Stimulated activated CD4-positive, alpha-beta T cell treated with anti-CD3 and anti-CD28 coated beads, TNF-alpha, amount 100 ng/mL, for 4 hours (primary cell): ENCODE measurements around the gene ASB3.
"Not testable (repeated sequence)": the region's sequence is repeated elsewhere in the genome, so short reads cannot be mapped to it uniquely, and the experiment has no call there.

Experiments
- DNase-seq, 3 experiments: peaks; one replicate each; pipeline ENCODE4 v3.0.0-alpha.2; 2020; ENCODE audit warnings: low read depth in 3 of 3

ASB3 gene

DNA sequence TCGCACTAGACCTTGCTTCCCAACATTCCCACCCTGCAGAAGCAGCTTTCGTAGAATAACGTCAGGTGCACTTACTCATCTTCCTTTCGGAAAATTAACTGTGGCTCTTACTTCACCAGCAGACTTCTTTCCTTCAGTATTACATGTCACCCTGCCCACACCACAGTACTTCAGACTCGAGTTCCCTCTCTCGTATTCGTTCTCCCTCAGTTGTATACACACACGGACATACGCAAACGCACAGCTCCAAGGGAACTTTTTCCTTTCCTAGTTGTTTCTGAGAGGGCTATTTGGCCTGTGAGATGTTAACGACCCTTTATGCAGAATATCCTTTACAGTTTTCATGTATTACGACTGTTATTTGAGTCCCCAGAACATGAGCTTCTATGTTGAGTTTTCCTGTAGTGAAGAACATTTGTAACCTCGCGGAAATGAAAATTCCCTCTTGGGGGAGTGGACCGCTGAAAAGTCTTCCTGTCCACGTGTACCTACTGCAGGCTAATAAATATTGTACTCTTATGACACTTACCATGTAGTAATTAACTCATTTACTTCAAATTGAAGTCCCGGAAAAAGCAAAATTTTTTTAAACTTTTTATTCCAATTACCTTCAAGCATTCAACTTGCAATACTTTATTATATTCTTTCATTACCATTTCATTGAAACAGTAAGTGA, 999 bp upstream of the ASB3 start:
- no peak for DNase-seq

DNA sequence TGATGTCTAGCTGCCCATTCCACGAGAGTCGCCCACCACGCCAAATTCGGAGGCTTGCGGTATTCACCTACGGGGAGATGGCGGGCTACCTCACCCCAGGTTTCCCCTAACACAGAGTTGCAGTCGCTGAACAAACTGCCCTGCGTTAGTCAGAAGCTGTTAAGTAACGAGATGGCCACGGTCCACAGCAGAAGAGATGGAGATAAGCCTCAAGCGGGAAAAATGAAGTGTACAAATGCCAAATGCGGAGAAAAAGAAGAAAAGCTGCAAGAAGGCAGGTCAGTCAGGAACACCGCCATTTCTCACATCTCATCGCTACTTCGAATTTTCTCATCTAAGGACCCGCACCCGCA, 425 bp downstream of the ASB3 start:
- no peak for DNase-seq

DNA sequence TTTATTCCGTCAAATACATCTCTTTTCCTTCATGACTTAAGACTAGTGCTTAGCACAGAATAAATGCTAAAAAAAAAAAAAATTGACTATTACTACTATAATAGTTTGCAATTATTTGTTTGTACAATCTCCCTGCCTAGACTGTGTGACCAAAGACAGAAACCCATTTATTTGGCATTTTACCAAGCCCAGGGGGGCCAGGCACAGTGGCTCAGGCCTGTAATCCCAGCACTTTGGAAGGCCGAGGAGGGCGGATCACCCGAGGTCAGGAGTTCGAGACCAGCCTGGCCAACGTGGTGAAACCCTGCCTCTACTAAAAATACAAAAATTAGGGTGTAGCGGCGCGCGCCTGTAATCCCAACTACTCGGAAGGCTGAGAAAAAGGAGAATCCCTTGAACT, 1.4 kb downstream of the ASB3 start:
- DNase-seq = no peak

DNA sequence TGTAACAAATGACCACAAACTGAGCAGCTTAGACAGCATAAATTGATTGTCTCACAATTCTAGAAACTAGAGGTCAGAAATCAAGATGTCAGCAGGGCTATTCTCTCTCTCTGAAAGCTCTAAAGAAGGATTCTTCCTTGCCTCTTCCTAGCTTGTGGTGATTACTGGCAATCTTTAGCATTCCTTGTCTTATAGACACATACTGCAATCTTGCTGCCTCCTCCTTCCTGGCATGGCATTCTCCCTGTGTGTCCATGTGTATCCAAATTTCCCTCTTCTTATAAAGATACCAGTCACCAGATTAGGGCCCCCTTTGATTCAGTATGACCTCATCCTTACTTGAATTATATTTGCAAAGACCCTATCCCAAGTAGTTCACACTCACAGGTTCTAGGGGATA, 2.3 kb downstream of the ASB3 start:
- DNase-seq = no peak

DNA sequence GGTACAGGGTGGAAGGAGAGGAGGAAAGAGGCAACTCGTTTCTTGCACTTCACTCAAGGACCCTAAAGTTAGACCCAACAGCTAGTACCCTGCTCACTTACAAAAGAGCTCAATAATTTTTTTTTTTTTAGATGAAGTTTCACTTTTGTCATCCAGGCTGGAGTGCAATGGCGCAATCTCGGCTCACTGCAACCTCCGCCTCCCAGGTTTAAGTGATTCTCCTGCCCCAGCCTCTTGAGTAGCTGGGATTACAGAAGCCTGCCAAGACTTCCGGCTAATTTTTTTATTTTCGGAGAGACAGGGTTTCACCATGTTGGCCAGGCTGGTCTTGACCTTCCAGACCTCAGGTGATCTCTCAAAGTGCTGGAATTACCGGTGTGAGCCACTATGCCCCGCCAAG, 4.1 kb downstream of the ASB3 start:
- no peak for DNase-seq

DNA sequence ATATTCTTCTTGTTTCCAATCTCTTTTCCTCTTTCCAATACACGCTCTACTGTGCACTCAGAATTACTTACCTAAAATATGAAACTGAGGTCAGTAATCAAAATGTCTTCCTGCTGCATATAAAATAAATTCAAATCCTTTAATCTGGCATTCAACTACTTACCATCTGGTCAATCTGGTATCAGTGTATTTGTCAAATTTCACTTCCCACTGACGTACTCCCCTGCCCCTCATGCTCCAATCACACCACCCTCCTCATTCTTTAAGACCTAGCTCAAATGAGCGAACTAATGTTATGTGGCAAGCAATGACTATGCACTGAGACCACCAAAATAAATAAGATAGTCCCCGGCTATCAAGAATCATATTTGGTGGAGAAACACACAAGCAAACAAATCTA, 6.7 kb downstream of the ASB3 start:
- DNase-seq = no peak

DNA sequence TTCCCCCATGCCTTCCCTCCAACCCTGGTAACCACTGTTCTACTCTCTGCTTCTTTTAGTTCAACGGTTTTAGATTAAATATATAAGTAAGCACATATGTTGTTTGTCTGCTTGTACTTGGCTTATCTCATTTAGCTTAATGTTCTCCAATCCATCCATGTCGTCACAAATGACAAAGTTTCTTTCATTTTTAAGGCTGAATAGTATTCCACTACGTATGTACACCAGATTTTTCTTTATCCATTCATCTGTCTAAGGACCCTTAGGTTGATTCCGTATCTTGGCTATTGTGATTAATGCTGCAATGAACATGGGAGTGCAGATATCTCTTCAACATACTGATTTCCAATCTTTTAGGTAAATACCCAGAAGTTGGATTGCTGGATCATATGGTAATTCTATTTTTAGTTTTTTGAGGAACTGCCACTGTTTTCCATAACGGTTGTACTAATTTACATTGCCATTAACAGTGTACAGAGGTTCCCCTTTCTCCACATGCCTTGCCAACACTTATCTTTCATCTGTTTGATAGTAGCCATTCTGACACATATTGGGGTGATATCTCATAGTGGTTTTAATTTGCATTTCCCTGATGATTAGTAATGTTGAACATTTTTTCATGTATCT, 8.1 kb downstream of the ASB3 start:
- no peak for DNase-seq

DNA sequence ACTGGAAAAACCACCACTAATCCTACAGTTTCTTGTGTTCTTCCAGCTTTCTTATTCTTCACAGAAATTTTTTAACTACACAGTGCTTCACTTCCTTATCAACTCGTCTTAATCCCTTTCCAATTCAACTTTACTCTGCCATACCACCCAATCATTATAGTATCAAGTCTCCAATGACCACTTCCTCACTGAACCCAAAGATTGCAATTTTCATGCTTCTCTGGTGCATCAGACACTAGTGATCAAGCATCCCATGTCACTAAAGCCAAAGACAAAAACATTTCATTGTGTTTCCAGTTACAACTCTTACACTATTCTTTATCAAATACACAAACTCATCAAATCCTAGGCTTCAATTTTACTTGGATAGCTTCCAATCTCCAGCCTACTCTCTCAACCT, 9.6 kb downstream of the ASB3 start:
- DNase-seq = no peak

DNA sequence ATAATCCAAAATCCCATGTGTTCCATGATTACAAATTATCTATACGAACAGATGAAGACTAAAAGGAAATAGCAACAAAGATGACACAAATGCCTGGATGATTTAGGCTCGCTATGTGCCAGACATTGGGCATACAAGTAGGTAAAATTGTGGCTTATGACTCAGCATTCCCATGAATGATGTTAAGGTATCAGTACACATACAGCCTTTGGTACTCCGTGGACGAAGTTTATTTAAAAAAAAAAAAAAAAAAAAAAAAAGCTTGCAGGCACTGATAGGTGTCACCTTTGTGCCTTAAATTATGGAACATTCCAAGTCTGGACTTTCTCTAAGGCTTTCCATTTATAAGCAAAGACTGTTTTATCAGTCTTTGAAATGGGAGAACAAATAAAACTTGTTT, 16.5 kb downstream of the ASB3 start:
- DNase-seq = no peak

DNA sequence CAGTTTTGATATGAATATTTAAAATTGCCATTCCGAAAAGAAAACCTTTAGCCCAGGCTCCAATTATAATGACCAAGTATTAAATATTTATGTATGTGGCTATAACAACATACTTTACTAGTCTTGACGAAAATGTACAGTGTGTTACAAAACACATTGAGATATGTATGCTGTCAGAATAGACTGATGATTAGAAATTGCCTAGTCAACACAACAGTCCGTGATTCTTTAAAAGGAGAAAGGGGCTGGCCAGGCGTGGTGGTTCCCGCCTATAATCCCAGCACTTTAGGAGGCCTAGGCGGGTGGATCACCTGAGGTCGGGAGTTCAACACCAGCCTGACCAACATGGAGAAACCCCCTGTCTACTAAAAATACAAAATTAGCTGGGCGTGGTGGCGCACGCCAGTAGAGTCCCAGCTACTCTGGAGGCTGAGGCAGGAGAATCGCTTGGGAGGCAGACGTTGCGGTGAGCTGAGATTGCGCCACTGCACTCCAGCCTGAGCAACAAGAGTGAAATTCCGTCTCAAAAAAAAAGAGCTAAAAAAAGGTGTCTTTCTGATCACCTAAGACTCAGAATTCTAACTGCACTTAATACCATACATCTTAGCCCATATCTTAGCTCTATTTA, 17.3 kb downstream of the ASB3 start:
- DNase-seq = no peak

DNA sequence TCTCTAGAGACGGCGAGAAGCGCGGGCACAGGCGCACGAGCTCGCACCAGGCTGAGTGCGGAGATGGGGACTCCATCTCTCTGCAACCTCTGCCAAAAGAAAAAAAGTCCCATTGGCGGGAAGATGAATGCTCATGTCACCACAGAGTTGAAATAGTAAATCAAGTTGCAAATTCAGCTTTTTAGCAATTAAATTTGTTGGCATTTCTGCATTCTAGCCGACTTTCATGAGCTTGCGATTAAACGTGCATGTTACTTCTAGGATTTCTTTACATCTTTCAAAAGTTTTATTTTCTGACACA, 18.6 kb downstream of the ASB3 start:
- DNase-seq = no peak

DNA sequence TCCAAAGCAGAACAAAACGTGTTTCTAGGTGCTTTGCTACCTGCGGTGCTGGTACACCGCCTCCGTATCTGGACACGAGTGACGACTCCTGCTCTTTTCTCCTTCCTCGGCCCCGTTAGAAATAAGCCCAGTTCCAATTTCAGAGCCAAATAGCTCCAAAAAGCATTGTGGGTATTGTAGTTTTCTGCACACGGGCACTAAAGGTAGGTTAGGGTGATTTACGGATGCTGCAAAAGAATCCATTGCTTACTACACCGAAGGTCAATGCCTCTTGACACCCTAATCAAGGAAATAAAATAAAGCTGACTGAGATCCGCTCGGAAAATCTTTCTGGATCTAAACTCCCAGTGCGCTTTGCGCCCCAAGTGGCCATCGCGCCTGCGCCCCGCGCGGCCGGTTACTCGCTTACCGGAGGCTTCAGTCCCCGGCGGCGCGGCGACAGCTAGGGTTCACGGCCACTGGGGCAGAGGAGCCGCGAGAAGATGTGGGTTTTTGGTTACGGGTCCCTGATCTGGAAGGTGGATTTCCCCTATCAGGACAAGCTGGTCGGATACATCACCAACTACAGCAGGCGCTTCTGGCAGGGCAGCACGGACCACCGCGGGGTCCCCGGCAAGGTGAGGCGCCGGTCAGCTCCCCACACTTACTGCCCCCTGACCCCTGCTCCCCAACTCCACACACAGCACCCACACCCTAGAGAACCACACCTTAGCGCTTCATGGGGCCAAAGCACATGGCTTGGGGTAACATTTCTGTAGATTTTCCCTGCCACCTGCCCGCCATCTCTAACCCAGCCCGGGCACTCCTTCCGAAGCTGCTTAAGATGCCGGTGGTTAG, 19.1 kb downstream of the ASB3 start, which contains the start of gene CHAC2:
TSS of gene CHAC2 (plus strand) at position 400 of the 837 bp plus-strand sequence. CDS start at position 483, 83 bp downstream.
- peak; percentile 59 to 86 (median 66) for DNase-seq

DNA sequence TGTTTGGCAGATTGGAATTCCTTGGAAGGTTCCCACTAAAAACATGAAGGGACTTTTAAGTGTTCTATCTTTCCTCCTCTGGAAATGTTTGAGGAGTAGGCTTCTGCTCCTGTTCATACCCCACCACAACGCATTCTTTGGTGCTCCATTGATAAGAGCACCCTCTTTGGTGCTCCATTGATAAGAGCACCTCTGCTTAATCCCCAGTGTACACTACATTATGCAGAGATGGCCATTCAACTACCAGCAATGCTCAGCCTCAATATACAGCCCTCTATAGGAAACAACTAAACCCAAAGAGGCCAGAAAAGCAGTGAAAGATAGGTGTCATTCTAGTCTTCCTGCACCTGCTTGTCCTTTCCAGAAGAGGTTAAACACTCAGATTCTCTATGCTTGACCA, 21.0 kb downstream of the ASB3 start:
- DNase-seq = no peak

DNA sequence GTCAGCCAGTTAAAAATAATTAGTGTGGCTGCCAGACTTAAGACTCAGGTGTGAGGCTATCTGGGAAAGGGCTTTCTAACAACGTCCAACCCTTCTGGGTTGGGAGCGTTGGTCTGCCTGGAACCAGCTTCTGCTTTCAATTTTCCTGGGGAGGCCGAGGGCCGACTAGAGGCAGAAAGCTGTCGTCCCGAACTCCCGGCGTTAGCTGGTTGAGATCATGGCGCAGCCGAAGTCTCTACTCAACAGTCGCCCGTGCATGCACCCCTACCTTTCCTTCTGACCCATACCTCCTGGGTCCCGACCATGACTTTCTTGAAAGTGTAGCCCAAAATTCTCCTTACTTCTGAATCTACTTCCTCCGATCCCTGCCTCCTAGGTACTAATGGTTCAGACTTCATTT, 29.5 kb downstream of the ASB3 start:
- DNase-seq = not testable (repeated sequence)

DNA sequence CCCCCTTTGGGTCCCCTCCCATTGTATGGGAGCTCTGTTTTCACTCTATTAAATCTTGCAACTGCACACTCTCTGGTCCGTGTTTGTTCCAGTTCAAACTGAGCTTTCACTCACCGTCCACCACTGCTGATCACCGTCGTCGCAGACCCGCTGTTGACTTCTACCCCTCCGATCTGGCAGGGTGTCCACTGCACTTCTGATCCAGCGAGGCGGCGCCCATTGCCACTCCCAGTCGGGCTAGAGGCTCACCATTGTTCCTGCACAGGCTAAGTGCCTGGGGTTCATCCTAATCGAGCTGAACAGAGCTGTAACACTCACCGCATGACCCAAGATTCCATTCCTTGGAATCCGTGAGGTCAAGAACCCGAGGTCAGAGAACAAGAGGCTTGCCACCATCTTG, 30.1 kb downstream of the ASB3 start:
- DNase-seq = no peak

DNA sequence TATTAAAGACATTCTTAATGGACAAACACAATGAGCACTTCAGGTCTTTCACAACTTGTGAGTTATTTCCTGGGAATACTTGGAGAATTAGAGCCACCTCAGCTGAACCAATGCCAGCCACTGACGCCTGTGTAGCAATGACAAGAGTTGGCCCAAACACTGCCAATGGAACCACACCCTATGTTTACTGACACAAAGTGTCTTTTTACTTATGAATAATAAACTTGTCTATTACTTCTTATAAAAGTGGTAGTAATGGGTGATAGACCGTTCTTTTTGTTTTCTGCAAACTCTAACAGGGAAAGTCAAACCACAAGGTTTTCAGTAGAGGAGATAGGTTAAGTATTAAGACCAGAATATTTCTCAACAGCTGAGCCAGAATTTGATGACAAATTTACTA, 31.6 kb downstream of the ASB3 start:
- no peak for DNase-seq

DNA sequence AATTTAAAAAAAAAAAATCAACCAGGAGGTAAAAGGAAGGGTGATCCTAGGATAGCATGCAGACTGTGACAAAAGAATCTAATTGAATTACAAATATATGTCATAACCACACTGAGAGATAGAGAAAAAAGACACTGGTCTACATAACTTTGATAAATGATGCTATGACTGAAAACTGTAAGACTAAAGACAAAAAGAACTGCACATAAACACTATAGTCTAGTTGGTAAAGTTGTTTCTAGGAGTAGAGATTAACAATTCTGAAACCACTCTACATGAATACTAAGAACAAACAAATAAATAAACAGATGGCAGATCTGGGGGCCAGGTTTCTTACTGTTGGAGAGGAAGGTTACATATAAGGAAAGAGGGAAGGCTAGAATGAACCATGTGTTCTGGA, 33.7 kb downstream of the ASB3 start:
- DNase-seq = no peak

DNA sequence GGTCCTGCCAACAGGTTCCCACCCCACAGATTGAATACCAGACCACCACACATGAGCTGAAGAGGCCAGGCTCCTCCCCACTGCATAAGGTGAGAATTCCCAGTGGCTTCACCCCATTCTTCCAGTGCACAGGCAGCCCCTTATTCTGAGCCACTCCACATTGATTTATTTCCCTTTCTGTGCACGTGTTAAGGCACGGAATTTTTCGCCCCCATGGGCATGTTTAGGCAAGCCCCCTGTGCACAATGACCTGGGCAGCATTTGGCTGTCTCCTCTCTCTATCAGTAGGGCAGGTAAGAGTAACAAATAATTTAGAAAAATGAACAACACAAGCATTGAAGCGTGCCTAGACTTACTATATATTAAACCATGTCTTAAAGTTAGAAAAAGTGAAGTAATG, 34.4 kb downstream of the ASB3 start:
- DNase-seq = no peak

DNA sequence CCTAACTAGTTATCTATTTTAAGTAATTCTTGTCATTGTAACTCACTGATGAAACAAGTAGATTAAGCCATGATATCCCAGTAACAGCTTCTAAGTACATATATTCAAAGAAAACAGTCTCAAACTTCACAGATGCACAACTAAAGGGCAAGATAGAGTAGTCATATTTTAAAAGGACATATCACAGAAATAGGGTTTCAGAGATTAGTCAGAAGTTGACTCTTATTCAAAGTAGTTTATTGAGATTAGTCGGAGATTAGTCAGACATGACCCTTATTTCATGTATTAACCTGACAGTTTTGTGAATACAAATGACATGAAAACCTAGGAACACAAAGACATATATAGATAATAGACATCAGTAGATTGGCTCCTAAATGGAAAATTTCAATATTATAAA, 35.0 kb downstream of the ASB3 start:
- DNase-seq = no peak

DNA sequence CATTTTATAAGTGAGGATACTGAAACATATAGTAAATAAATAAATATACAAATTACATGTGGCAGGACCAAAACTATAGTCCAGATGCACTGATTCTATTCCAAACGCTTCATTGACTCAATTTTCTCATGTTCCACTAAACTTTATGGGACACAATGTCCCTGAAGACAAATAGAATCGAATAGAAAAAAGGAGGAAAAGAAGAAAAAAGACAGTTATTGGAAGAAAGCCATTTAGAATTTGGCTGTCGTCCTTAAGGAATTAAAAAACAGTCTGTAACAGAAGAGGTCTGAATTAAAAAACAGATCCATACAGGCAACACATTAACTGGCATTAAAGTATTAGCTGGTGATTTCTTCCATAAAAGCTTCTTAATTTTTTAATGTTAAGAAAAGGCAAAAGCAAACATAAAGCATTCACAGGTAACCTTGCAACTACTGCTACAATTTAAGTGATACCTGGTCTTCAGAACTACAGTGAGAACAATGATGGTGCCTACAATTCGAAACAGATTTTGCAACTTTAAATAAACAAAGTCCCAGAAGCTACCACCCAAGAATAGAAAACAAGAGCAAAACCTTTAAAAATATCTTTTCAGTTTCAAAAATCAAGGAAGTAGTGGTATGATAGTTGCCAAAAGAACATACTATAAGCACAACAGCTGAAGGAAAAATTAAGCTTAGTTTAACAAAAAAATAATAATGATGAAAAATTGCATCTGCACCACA, 36.5 kb downstream of the ASB3 start:
- DNase-seq = no peak

DNA sequence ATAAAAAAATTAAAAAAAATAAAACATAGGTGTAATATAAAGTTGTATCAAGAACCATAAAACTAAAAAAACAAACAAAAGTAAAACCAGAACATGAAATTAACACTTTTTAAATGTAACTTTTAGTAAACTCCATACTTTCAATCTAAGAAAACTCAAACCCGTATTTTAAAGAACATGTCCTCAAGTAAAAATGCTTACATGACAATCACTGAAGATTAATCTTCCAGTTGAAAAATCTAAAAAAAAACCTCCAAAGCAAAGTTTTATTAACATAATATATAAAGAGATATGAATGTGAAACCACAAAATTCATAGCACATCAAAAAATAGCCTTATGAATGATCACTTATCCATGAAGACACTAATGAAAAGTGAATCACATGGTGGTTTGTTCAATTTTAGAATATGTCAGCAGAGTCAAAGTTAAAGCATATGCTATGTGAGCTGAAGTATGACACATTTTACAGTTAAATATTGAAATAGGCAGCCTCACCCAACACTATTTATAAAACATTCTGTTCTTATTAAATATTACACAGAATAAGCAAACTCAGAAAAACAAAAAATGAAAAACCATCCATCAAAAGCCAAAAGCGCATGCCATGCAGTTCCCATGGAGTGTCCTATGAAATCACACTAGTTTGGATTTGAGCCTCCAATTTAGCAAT, 42.2 kb downstream of the ASB3 start:
- DNase-seq = no peak

DNA sequence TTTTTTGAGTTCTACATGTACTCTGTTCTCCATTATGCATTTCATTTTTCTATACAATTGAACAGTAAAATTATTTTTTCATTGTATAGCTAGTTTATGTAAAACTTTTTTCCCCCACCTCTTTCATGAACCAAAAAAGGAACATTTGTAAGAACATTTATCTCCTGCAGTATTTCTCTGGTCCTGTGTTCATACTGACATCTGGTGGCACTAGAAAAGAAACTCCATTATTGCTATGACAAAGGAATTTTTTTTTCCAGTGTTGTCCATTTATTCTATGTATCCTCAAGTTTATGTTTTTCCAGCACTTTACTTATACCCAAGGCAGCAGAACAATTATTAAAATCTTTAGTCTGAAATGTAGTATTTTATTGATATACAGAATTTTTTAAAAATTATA, 46.6 kb downstream of the ASB3 start:
- DNase-seq = no peak
